Tibial nerve (tissue), 3 donors: ENCODE results near the gene PAPOLB.

Source experiments
- CTCF ChIP-seq, 5 experiments: fragments of 200-600 bp in 3 of 5; fragments of 450-650 bp in 2 of 5; sonication (generic) in 3 of 5; IDR thresholded peaks; one replicate each; pipeline ENCODE4 v1.5.1; 2016 to 2019; ENCODE audit warnings: antibody characterized with exemption in 5 of 5, mild to moderate bottlenecking in 3 of 5, moderate library complexity in 2 of 5
- POLR2A ChIP-seq, 2 donors: fragments of 450-650 bp; IDR thresholded peaks; one replicate each; pipeline ENCODE4 v1.6.1; 2017; ENCODE audit warnings: antibody characterized with exemption in 2 of 2, mild to moderate bottlenecking in 2 of 2, moderate library complexity in 2 of 2

- no peak for TF ChIP-seq CTCF (IDR thresholded peaks at IDR 0.05)
- TF ChIP-seq POLR2A (IDR thresholded peaks at IDR 0.05), result no peak
Observed at GRCh38 chr7:4894482-4894881, 32.7 kb upstream of the PAPOLB start.
